ENCODE data around the gene HYLS1. TPM values are rescaled to one million over a fixed set of nuclear protein-coding genes. Genes with fewer than 3 reads are reported as not detected.

The HYLS1 gene
- total RNA-seq, 4 donors from 2014 or later: 4.2 to 9.8 (median 6.4) TPM

GRCh38 chr11:125934473-125934872 is 47.0 kb downstream of the HYLS1 start:
- Histone ChIP-seq H3K9me3 (no peaks in the 10 kb centered on the region), H3K27me3 (no peaks in the 10 kb centered on the region), H3K4me1 (peaks cover 0 to 20% (median 12%) of the 10 kb centered on the region in 3 donors), H3K4me3 (no peak overlapping the region), H3K27ac (no peak overlapping the region), H3K36me3 (no peaks in the 10 kb centered on the region)
- TF ChIP-seq POLR2AphosphoS5 (IDR thresholded peaks at IDR 0.05): no peak
- no peak for TF ChIP-seq EP300 (IDR thresholded peaks at IDR 0.05)
- no peak for TF ChIP-seq POLR2A (IDR thresholded peaks at IDR 0.05)
- TF ChIP-seq CTCF (IDR thresholded peaks at IDR 0.05): no peak
- ATAC-seq: no peak
- WGBS, 2 donors (ENCODE audit: low coverage in 1 of 2): 94 to 95% methylated on average over 7 to 8 of the region's 8 CpGs

- no peaks in the 10 kb centered on the region for H3K27me3 ChIP-seq
- WGBS, 2 donors (ENCODE audit: low coverage in 1 of 2): 97 to 100% methylated on average over 2 of the region's 2 CpGs
- H3K4me1 ChIP-seq: peaks cover 0 to 21% (median 12%) of the 10 kb centered on the region in 3 donors
- H3K4me3 ChIP-seq: no peak overlapping the region
- no peak overlapping the region for H3K27ac ChIP-seq
- TF ChIP-seq POLR2AphosphoS5 (IDR thresholded peaks at IDR 0.05): no peak
- TF ChIP-seq POLR2A (IDR thresholded peaks at IDR 0.05): no peak
- no peak for TF ChIP-seq EP300 (IDR thresholded peaks at IDR 0.05)
- no peak for TF ChIP-seq CTCF (IDR thresholded peaks at IDR 0.05)
- H3K9me3 ChIP-seq: no peaks in the 10 kb centered on the region
- no peak for ATAC-seq
- H3K36me3 ChIP-seq: no peaks in the 10 kb centered on the region
These were observed 47.6 kb downstream of the HYLS1 start for GRCh38 chr11:125935056-125935455.

- H3K9me3 ChIP-seq: no peaks in the 10 kb centered on the region
- no peaks in the 10 kb centered on the region for H3K36me3 ChIP-seq
- peaks cover 0 to 21% (median 12%) of the 10 kb centered on the region in 3 donors for H3K4me1 ChIP-seq
- H3K27me3 ChIP-seq: no peaks in the 10 kb centered on the region
- H3K4me3 ChIP-seq: no peak overlapping the region
- no peak overlapping the region for H3K27ac ChIP-seq
- TF ChIP-seq EP300 (IDR thresholded peaks at IDR 0.05) (no peak), CTCF (IDR thresholded peaks at IDR 0.05) (no peak), POLR2A (IDR thresholded peaks at IDR 0.05) (no peak), POLR2AphosphoS5 (IDR thresholded peaks at IDR 0.05) (no peak)
- WGBS, 2 donors (ENCODE audit: low coverage in 1 of 2): 54 to 59% methylated on average over 6 to 10 of the region's 12 CpGs
- ATAC-seq: no peak
These were observed 48.2 kb downstream of the HYLS1 start for GRCh38 chr11:125935618-125936199.

- H3K27ac ChIP-seq: no peak overlapping the region
- H3K4me1 ChIP-seq: peaks cover 0 to 15% (median 12%) of the 10 kb centered on the region in 3 donors
- TF ChIP-seq POLR2AphosphoS5 (IDR thresholded peaks at IDR 0.05) (no peak), EP300 (IDR thresholded peaks at IDR 0.05) (no peak), POLR2A (IDR thresholded peaks at IDR 0.05) (no peak), CTCF (IDR thresholded peaks at IDR 0.05) (no peak)
- H3K27me3 ChIP-seq: no peaks in the 10 kb centered on the region
- H3K4me3 ChIP-seq: no peak overlapping the region
- 92 to 100% methylated on average over 2 to 3 of the region's 5 CpGs for WGBS, 2 donors (ENCODE audit: low coverage in 1 of 2)
- ATAC-seq: no peak
- no peaks in the 10 kb centered on the region for H3K36me3 ChIP-seq
- H3K9me3 ChIP-seq: no peaks in the 10 kb centered on the region
These were observed 51.0 kb downstream of the HYLS1 start for GRCh38 chr11:125938418-125938817.

- Histone ChIP-seq H3K4me1 (peaks cover 0 to 15% (median 12%) of the 10 kb centered on the region in 3 donors), H3K36me3 (no peaks in the 10 kb centered on the region), H3K27me3 (no peaks in the 10 kb centered on the region), H3K4me3 (no peak overlapping the region), H3K9me3 (no peaks in the 10 kb centered on the region), H3K27ac (no peak overlapping the region)
- 20% methylated on average over 1 of the region's 4 CpGs; no CpG with 5 or more reads in 1 of the 2 donors for WGBS, 2 donors (ENCODE audit: low coverage in 1 of 2)
- TF ChIP-seq EP300 (IDR thresholded peaks at IDR 0.05) (no peak), CTCF (IDR thresholded peaks at IDR 0.05) (no peak), POLR2AphosphoS5 (IDR thresholded peaks at IDR 0.05) (no peak), POLR2A (IDR thresholded peaks at IDR 0.05) (no peak)
- ATAC-seq: no peak
These were observed 51.6 kb downstream of the HYLS1 start for GRCh38 chr11:125939081-125939521.
